Loucy (cell line): ENCODE data around the gene SHLD3.
"Not testable (repeated sequence)": the region's sequence is repeated elsewhere in the genome, so short reads cannot be mapped to it uniquely, and the experiment has no call there.

Experiments used
- H2AFZ ChIP-seq: fragments of 200-600 bp; sonication (generic); 2 replicates; pipeline ENCODE4 v1.6.0; 2016; ENCODE audit warnings: antibody characterized with exemption, mild to moderate bottlenecking, low read length, moderate library complexity
- H3F3A ChIP-seq: fragments of 200-600 bp; 2 replicates; pipeline ENCODE4 v1.6.0; 2016; ENCODE audit warnings: antibody characterized with exemption, low read depth, mild to moderate bottlenecking
- H3K27me3 ChIP-seq: fragments of 200-600 bp; sonication (generic); 2 replicates; pipeline ENCODE4 v1.6.1; 2014; ENCODE audit warnings: low read length, mild to moderate bottlenecking; ENCODE audit not compliant: insufficient read depth, poor library complexity, severe bottlenecking
- H3K36me3 ChIP-seq: fragments of 200-600 bp; sonication (generic); 2 replicates; pipeline ENCODE4 v1.6.1; 2016; ENCODE audit warnings: low read length; ENCODE audit not compliant: insufficient read depth
- H3K4me1 ChIP-seq: fragments of 200-600 bp; sonication (generic); 2 replicates; pipeline ENCODE4 v1.5.1; 2014; ENCODE audit warnings: low read length, mild to moderate bottlenecking; ENCODE audit not compliant: insufficient read depth, poor library complexity, severe bottlenecking
- H3K4me2 ChIP-seq: fragments of 200-600 bp; sonication (generic); 2 replicates; pipeline ENCODE4 v1.6.0; 2014; ENCODE audit warnings: antibody characterized with exemption, low read length, low read depth, mild to moderate bottlenecking; ENCODE audit not compliant: poor library complexity, severe bottlenecking
- H3K4me3 ChIP-seq: fragments of 200-600 bp; sonication (generic); 2 replicates; pipeline ENCODE4 v1.5.1; 2014; ENCODE audit warnings: low read length, mild to moderate bottlenecking, mixed read lengths; ENCODE audit not compliant: poor library complexity, severe bottlenecking
- H3K79me2 ChIP-seq: fragments of 200-600 bp; sonication (generic); 2 replicates; pipeline ENCODE4 v1.6.1; 2014; ENCODE audit warnings: low read length; ENCODE audit not compliant: insufficient read depth
- H3K9ac ChIP-seq: fragments of 200-600 bp; sonication (generic); 2 replicates; pipeline ENCODE4 v1.6.0; 2014; ENCODE audit warnings: mild to moderate bottlenecking, low read depth, low read length, moderate library complexity; ENCODE audit not compliant: poor library complexity, severe bottlenecking
- H3K9me2 ChIP-seq: fragments of 200-600 bp; sonication (generic); replicated peaks from 2 replicates; pipeline ENCODE4 v1.6.1; 2016; ENCODE audit warnings: low read depth, low read length, mixed read lengths
- H3K9me3 ChIP-seq: fragments of 200-600 bp; sonication (generic); 2 replicates; pipeline ENCODE4 v1.6.1; 2014; ENCODE audit warnings: mild to moderate bottlenecking, antibody characterized with exemption, low read length, low read depth; ENCODE audit not compliant: insufficient read depth
- H4K20me1 ChIP-seq: fragments of 200-600 bp; sonication (generic); 2 replicates; pipeline ENCODE4 v1.6.0; 2014; ENCODE audit warnings: antibody characterized with exemption, low read length, mild to moderate bottlenecking; ENCODE audit not compliant: insufficient read depth, poor library complexity, severe bottlenecking
- CTCF ChIP-seq: fragments of 200-600 bp; sonication (generic); conservative IDR thresholded peaks from 2 replicates; pipeline ENCODE4 v1.5.1; 2014; ENCODE audit warnings: mild to moderate bottlenecking, antibody characterized with exemption, low read length
- EZH2phosphoT487 ChIP-seq: fragments of 200-600 bp; IDR thresholded peaks from 2 replicates; pipeline ENCODE4 v1.6.1; 2018; ENCODE audit warnings: antibody characterized with exemption, mild to moderate bottlenecking, moderate library complexity, borderline replicate concordance

Gene SHLD3

GRCh38 chr5:65611524-65611923 is 13.3 kb upstream of the SHLD3 start:
- TF ChIP-seq CTCF, result no peak
- TF ChIP-seq EZH2phosphoT487, result no peak
- Histone ChIP-seq H3K4me3 (no peak overlapping the region), H3K9ac (no peak overlapping the region), H3K4me2 (no peak overlapping the region), H2AFZ (no peak overlapping the region), H3K9me3 (no peaks in the 10 kb centered on the region), H4K20me1 (no peaks in the 10 kb centered on the region), H3K27me3 (no peaks in the 10 kb centered on the region), H3F3A (no peaks in the 10 kb centered on the region), H3K4me1 (no peaks in the 10 kb centered on the region), H3K9me2 (no peaks in the 10 kb centered on the region), H3K79me2 (no peaks in the 10 kb centered on the region), H3K36me3 (peaks cover 59% of the 10 kb centered on the region; the same call in 1 of the 2 replicates)

- no peaks in the 10 kb centered on the region for H4K20me1 ChIP-seq
- no peaks in the 10 kb centered on the region for H3K4me1 ChIP-seq
- no peaks in the 10 kb centered on the region for H3K9me3 ChIP-seq
- H3K9ac ChIP-seq, result no peak overlapping the region
- H2AFZ ChIP-seq, result no peak overlapping the region
- no peaks in the 10 kb centered on the region for H3K9me2 ChIP-seq
- H3F3A ChIP-seq, result no peaks in the 10 kb centered on the region
- TF ChIP-seq CTCF, result no peak
- no peaks in the 10 kb centered on the region for H3K27me3 ChIP-seq
- H3K4me3 ChIP-seq, result no peak overlapping the region
- H3K4me2 ChIP-seq, result no peak overlapping the region
- H3K36me3 ChIP-seq, result peaks cover 51% of the 10 kb centered on the region; the same call in 1 of the 2 replicates
- H3K79me2 ChIP-seq, result no peaks in the 10 kb centered on the region
These were observed 12.4 kb upstream of the SHLD3 start for GRCh38 chr5:65612298-65612907.

- no peaks in the 10 kb centered on the region for H3F3A ChIP-seq
- H3K27me3 ChIP-seq, result no peaks in the 10 kb centered on the region
- no peak overlapping the region for H3K4me2 ChIP-seq
- no peaks in the 10 kb centered on the region for H3K9me3 ChIP-seq
- no peak overlapping the region for H2AFZ ChIP-seq
- H3K36me3 ChIP-seq, result no peaks in the 10 kb centered on the region; the same call in 1 of the 2 replicates
- H4K20me1 ChIP-seq, result peaks cover 10% of the 10 kb centered on the region
- no peak overlapping the region for H3K9ac ChIP-seq
- TF ChIP-seq EZH2phosphoT487 (no peak), CTCF (no peak)
- H3K4me1 ChIP-seq, result peaks cover 19% of the 10 kb centered on the region
- H3K9me2 ChIP-seq, result no peaks in the 10 kb centered on the region
- peak overlapping the region; percentile 13 for H3K4me3 ChIP-seq
- H3K79me2 ChIP-seq, result peaks cover 40% of the 10 kb centered on the region
These were observed 4.8 kb upstream of the SHLD3 start for GRCh38 chr5:65620021-65620420.

GRCh38 chr5:65621961-65622360 is 2.9 kb upstream of the SHLD3 start:
- not testable (repeated sequence) for H3F3A ChIP-seq, H3K9me2 ChIP-seq, H2AFZ ChIP-seq, H3K9me3 ChIP-seq, H3K9ac ChIP-seq, H4K20me1 ChIP-seq, H3K36me3 ChIP-seq, H3K27me3 ChIP-seq
- peak overlapping the region; percentile 96 for H3K4me3 ChIP-seq
- H3K4me2 ChIP-seq, result peak overlapping the region; percentile 80
- H3K4me1 ChIP-seq, result peaks cover 27% of the 10 kb centered on the region
- H3K79me2 ChIP-seq, result peaks cover 59% of the 10 kb centered on the region
